CMK (cell line): ENCODE results near the gene HMCN1.
"Not testable (repeated sequence)": the region's sequence is repeated elsewhere in the genome, so short reads cannot be mapped to it uniquely, and the experiment has no call there.

Experiments
- DNase-seq: peaks from one replicate; pipeline ENCODE4 v3.0.0-alpha.2; 2010; ENCODE audit warnings: low read depth

HMCN1 gene

GRCh38 chr1:185741551-185741950 lies 7.4 kb downstream of the HMCN1 start:
- DNase-seq, result no peak

- no peak for DNase-seq
Measured at GRCh38 chr1:185742403-185742802, 8.2 kb downstream of the HMCN1 start.

DNA sequence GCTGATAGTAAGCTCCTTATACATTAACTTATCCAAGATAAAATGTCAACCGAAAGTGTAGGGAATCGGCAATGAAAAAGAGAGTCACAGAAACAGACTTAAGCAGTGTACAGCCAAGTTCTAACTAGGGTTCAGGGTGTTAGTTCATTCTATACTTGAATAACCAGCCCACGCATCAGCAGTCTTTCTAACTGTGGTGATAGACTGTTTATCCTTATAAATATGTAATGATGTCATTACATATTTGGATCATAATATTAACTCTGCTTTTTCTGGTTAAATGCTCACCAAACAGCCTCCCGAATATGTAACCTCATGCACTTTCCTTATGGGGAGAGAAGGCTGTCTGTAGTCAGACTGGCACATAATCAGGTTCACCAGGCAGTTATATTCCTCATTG lies 11.0 kb downstream of the HMCN1 start:
- no peak for DNase-seq

DNA sequence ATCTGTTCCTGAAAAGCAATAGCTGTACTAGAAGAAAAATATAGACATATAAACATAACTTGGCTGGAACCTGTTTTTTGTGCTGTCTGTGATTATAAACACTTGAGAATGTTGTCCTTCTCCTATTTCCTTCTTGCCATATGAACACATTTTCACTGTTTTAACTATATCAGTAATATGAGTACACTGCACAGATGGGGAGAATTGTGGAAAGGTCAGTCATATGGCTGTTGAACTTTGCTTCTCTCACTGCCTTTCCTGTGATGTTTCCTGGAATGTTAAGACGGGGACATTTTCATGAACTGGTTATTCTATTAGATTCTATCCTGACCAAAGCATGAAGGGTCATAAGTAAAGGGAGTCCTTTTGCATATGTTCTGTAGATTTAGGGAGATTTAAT lies 24.9 kb downstream of the HMCN1 start:
- no peak for DNase-seq

GRCh38 chr1:185761841-185762240 lies 27.6 kb downstream of the HMCN1 start:
- no peak for DNase-seq

DNA sequence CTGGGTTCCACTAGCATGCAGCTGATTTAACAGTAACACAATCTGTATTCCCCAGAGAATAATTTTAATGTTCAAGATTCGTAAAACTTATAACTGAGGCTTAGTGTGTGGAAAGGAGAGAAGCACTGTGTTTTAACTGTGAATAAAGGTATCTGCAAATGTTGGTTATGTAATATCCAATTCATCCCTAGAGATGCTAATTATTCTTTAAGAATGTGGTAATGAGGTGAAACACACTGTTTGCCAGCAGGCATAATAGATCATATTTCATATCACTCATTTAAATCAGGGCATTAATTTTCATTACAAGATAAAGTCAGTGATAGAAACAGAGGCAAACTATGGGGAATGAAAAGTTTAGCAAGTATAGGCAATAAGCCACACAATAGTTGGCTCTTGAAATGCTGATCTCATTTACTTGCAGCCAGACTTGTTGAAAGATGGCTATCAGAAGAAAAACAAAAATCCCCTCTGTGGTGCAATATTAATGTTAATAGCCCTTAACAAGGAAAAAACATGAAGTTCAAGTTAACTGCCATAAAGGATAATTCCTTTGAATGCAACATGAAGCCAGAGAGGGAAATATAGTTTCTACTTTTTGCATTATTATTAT lies 33.4 kb downstream of the HMCN1 start:
- DNase-seq, result no peak

DNA sequence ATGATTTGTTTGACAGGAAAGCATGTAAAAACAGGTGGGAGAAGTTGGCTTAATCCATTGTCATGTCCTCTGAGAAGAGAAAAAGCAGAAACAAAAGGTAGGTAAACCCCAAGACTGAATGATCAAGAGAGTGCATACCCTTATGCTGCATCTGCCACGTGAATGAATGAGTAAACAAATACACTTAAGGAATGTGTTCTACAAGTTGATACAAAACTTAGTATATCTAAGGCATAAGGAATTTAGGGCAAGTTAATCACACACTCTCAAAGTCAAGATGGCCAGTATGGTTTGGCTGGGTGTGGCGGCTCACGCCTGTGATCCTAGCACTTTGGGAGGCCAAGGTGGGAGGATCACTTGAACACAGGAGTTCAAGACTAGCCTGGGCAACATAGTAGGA lies 34.2 kb downstream of the HMCN1 start:
- no peak for DNase-seq

- DNase-seq, result no peak
Measured at GRCh38 chr1:185769136-185769535, 34.9 kb downstream of the HMCN1 start.

GRCh38 chr1:185774394-185774793 lies 40.2 kb downstream of the HMCN1 start:
- DNase-seq, result no peak

GRCh38 chr1:185775501-185775900 lies 41.3 kb downstream of the HMCN1 start:
- no peak for DNase-seq

DNA sequence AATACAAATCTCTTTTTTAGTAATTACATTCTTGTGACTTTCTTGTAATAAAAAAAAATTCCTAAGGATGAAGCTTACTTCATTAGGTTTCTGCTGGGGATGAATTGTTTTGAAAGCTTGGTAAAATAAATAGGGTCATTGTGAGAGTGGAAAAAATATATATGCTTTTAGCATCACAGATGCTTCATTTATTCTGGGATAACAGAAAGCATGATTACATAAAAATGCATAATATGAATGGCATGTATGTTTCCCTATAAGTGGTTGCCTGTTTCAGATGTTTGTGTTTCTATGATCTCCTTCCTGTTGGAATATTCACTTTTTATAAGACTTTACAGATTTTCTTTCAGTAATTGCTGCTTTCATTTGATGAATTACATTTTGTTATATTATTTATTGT lies 42.3 kb downstream of the HMCN1 start:
- DNase-seq, result no peak

DNA sequence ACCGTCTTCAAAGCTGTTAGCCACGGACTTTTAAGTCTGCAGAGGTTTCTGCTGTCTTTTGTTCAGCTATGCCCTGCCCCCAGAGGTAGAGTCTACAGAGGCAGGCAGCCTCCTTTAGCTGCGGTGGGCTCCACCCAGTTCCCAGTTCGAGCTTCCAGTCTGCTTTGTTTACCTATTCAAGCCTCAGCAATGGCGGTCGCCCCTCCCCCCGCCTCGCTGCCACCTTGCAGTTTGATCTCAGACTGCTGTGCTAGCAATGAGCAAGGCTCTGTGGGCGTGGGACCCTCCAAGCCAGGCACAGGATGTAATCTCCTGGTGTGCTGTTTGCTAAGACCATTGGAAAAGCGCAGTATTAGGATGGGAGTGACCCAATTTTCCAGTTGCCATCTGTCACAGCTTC lies 49.7 kb downstream of the HMCN1 start:
- not testable (repeated sequence) for DNase-seq

DNA sequence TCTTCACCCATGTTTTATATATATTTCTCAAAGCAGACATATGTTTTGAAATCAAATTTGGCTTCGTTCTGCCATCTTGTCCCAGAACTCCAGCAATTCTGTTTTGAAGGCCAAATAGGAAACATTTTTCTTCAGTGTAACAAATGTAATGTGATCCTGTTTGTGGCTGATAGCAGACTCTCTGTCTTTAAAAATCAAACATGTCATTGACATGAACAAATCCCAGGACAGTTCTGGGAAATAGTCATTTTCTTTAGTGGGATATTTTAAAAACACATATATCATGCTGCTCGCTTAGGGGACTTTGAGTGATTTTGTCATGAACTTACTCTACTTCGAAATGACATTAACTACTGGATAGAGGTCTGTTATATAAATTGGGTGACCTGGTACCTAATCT lies 51.4 kb downstream of the HMCN1 start:
- DNase-seq, result no peak

DNA sequence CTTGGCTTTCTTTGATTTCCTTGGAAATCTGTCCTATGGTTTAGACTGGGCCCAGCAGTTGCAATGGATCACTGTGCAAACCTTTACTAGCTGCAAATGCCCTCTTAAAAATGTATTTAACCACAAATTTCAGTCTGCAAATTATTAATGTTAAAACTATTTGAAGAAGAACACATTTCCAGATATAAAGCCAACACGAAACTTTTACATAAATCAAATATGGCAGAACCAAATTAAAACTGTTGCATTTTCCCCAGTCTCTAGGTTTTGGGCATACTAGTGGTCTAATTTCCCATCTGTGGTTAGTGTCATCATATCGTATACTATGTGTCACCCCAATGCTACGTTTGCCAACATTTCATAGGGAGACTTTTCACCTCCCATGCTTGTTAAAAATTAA lies 52.3 kb downstream of the HMCN1 start:
- no peak for DNase-seq

DNA sequence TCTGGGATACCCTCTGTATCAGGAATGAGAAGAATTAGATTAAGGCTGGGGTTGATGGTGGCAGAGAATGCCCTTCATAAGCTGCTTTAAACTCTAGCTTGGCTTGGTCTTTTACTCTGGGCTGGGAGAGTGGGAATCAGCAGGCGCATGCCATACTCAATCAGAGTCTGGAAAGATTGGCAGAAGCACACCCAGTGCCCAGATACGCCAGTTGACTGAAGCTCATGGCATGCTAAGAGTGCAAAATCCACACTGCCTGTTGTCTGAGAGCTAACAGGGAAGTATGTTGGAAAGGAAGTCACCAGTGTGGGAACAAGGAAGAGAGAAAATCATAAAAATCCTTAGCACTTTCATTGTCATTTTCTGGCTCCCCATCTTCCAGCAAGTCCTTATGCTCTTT lies 53.0 kb downstream of the HMCN1 start:
- DNase-seq, result no peak

DNA sequence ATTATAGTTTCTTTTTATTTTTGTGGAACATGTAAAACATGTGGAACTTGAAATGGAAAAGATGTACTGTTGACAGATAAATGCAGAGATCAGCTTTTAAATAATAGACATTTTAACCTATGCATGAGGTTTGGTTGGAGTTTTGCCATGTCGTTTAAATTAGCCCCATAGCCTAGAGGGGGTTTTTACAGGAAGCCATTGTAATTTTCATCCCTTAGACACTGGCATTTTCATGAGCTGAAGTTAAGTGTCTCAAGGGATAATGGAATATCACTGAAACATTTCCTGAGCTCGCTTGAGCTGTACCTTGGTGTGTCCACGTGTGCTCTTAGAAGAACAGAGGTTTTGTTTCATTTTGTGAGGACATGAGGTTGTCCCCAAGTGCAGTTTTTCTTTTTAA lies 54.2 kb downstream of the HMCN1 start:
- no peak for DNase-seq

- no peak for DNase-seq
Measured at GRCh38 chr1:185789501-185790193, 55.5 kb downstream of the HMCN1 start.

GRCh38 chr1:185790194-185790735 lies 56.1 kb downstream of the HMCN1 start:
- DNase-seq, result no peak

- DNase-seq, result no peak
Measured at GRCh38 chr1:185792040-185792439, 57.8 kb downstream of the HMCN1 start.

GRCh38 chr1:185794495-185794894 lies 60.3 kb downstream of the HMCN1 start:
- not testable (repeated sequence) for DNase-seq

DNA sequence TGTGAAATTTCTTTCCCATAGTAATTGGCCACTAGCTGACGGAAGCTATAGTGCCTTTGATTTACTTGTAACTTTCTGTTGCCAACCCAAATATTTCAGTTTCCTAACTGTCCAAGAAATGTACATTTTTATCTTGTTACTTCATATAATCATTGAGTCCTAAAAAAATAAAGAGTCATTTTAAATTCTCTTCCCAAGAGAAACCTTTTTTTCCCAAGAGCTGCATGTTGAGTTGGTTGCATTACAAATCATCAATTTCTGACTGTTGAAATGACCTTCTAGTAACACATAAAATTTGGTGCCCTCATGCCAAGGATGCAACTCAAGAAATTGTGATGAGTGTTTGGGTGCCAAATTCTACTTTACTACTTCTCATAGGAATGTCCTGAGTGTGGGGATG lies 61.0 kb downstream of the HMCN1 start:
- no peak for DNase-seq

DNA sequence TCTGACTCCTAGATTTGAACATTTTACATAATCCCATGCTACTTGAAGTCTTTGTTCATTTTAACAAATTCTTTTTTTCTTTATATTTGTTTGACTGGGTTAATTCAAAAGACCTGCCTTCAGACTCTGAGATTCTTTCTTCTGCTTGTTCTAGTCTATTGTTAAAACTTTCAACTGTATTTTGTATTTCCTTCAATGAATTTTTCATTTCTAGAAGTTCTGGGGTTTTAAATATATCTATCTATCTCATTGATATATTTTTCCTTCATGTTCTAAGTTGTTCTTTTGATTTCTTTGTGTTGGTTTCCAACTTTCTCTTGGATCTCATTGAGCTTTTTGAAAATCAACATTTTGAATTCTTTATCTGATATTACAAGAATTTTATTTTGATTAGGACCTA lies 64.3 kb downstream of the HMCN1 start:
- DNase-seq, result no peak

- no peak for DNase-seq
Measured at GRCh38 chr1:185803241-185803640, 69.0 kb downstream of the HMCN1 start.

- no peak for DNase-seq
Measured at GRCh38 chr1:185804206-185804605, 70.0 kb downstream of the HMCN1 start.
